Measurements from ENCODE around the gene MS4A4A.
"Not testable (repeated sequence)": the region's sequence is repeated elsewhere in the genome, so short reads cannot be mapped to it uniquely, and the experiment has no call there.

Gene MS4A4A

DNA sequence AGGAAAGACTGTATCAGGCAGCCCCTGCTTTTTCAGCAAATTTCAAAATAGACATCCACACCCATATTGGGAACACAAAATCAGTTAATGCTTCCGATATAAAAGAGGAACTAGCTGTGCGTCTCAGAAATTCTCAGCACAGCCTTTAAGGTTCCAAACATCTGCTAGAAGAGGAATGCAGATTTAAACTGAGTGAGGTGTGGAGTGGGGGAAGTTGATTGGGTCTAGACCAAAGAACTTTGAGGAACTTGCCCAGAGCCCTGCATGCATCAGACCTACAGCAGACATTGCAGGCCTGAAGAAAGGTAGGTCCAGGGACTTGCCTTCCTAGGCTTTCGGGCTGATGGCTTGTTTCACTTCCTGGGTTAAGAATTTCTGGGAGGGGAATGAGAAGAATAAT, at the start of gene MS4A4A:
TSS of gene MS4A4A (plus strand) at position 255 of the 400 bp plus-strand sequence. CDS start at position 265, 10 bp downstream.
- DNase-seq (ENCODE audit: low read depth): no peak

- no peak for DNase-seq (ENCODE audit: low read depth)
These were observed 49.8 kb upstream of the MS4A4A start for GRCh38 chr11:60230681-60231080.

DNA sequence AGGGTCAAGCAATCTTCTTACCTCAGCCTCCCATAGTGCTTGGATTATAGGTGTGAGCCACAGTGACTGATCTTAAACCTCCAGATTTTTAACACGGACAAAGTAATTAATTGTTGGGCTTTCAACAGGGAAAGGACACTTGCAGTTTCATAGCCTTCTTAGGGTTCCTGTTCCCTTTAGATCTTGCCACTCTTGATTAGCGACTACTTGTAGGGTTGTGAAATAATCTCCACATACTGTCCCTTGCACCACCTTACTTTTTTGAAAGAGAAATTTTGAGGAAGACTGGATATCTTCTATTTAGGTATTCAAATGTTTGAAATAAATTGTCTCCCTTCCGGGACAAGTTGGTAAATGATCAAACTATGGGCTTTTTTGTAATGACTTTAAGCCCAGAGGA, 45.1 kb upstream of the MS4A4A start:
- no peak for DNase-seq (ENCODE audit: low read depth)

DNA sequence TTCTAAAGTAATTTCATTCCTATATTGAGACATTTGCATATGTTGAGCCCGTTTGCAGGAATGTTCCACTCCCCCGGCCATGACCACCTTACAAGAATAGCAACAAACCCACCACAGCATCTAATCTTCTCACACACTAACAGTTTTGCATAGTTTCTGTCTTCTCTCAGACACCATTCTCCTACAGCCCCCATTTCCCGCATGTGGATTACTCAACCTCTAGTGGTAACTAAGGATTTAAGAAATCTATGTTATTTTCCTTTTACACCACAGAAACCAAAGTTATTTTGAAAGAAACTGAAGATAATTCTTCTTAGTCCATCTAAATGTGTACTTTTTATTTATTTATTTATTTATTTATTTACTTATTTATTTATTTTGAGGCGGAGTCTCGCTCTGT, 39.8 kb upstream of the MS4A4A start:
- no peak for DNase-seq (ENCODE audit: low read depth)

DNA sequence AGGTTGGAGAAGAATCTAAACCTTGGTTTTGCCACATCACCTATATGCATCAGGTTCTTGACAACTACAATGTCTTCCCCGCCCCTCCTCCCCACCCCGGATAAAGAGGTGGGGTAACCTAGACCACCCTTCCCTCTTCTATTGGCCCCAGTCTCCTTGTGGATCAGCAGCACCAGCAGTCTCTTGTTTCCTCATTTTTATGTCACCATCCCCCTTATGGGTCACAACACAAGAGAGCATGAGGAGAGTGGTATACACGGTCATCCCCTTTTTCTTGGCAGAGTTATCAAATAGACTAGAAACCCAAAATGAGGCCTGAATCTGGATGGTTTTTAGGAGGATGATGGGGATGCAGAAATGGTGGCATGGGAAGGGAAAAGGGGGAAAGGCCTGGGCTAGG, 38.7 kb upstream of the MS4A4A start:
- DNase-seq (ENCODE audit: low read depth): no peak

DNA sequence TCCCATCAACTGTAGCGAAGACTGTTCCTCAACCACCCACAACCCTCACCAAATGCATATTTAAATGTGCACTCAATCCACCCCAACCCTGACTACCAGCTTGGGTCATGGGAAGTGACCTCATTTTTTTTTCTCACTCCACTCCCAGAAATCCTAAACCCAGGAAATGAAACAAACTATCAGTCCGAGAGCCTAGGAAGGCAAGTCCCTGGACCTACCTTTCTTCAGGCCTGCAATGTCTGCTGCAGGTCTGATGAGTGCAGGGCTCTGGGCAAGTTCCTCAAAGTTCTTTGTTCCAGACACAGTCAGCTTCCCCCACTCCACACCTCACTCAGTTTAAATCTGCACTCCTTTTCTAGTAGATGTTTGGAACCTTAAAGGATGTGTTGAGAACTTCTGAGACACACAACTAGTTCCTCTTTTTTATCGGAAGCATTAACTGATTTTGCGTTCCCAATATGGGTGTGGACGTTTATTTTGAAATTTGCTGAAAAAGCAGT, 37.7 kb upstream of the MS4A4A start, which contains the start of gene MS4A4E:
TSS of gene MS4A4E (minus strand) at position 398 of the 500 bp plus-strand sequence. CDS start 13,082 bp downstream, outside the sequence.
- DNase-seq (ENCODE audit: low read depth): no peak

DNA sequence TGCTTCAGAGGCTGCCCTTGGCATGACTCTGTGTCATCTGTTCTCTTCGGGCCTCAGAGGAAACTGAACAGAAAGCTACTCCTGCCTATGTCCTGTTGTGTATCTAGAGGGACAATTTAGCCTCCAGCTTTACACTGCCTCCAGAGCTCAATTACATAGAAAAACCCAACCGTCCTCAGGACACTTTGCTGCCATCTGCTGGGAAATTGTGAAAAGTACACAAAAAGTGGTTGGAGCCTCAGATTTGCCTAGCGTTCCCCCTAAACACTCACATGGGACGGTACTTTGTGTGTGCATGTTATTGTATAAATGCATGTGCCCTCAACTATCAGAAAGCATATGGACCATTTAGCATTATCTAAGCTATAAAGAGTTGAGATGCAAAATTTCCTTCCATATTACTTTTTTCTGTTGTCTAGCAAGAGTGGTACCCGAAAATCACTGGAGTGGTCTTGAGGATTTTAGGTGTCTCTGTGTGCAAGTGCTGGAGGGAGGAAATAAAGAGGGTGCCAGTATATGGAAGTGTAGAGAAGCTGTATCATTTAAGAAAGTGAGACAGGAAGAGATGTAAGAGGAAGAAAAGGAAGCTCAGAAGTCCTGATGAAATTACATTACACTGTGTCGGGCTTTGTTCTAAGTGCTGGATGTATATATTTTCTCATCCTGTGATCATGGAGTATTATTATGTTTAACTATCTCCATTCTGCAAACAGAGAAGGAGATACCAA, 28.8 kb upstream of the MS4A4A start:
- DNase-seq (ENCODE audit: low read depth): no peak

- no peak for DNase-seq (ENCODE audit: low read depth)
These were observed 28.0 kb upstream of the MS4A4A start for GRCh38 chr11:60252213-60253108.

GRCh38 chr11:60257956-60258722, 22.3 kb upstream of the MS4A4A start:
- DNase-seq (ENCODE audit: low read depth): no peak

DNA sequence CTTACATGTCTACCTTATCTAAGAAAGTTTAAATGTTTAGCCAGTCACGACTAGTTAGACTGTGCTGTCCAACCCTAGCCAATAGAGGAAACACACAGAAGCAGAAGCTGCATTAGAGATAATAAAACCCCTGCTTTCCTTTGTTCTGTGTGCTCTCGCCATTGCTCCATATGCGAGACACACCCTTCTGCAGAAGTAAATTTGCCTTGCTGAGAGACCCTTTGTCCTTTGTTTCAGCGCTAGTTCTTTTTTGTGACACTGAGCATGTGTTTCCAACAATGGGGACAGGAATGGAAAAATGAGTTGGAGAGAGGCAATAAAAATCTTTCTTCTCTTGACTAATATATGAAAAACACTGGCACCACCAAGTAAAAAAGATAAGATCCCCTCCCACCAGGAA, 19.5 kb upstream of the MS4A4A start:
- DNase-seq (ENCODE audit: low read depth): no peak

GRCh38 chr11:60263402-60263801, 17.1 kb upstream of the MS4A4A start:
- no peak for DNase-seq (ENCODE audit: low read depth)

- DNase-seq (ENCODE audit: low read depth): no peak
These were observed 15.8 kb upstream of the MS4A4A start for GRCh38 chr11:60264644-60265043.

GRCh38 chr11:60265373-60266214, 14.9 kb upstream of the MS4A4A start:
- DNase-seq (ENCODE audit: low read depth): no peak

GRCh38 chr11:60274416-60274815, 6.0 kb upstream of the MS4A4A start:
- DNase-seq (ENCODE audit: low read depth): no peak

DNA sequence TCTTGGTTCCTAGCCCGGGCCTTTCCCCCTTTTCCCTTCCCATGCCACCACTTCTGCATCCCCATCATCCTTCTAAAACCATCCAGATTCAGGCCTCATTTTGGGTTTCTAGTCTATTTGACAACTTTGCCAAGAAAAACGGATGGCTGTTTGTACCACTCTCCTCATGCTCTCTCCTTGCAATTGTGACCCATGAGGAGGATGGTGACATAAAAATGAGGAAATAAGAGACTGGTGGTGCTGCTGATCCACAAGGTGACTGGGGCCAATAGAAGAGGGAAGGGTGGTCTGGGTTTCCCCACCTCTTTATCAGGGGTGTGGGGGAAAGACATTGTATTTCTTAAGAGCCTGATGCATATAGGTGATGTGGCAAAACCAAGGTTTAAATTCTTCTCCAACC, 1.0 kb downstream of the MS4A4A start:
- DNase-seq (ENCODE audit: low read depth): no peak

- no peak for DNase-seq (ENCODE audit: low read depth)
These were observed 1.8 kb downstream of the MS4A4A start for GRCh38 chr11:60282286-60282685.

DNA sequence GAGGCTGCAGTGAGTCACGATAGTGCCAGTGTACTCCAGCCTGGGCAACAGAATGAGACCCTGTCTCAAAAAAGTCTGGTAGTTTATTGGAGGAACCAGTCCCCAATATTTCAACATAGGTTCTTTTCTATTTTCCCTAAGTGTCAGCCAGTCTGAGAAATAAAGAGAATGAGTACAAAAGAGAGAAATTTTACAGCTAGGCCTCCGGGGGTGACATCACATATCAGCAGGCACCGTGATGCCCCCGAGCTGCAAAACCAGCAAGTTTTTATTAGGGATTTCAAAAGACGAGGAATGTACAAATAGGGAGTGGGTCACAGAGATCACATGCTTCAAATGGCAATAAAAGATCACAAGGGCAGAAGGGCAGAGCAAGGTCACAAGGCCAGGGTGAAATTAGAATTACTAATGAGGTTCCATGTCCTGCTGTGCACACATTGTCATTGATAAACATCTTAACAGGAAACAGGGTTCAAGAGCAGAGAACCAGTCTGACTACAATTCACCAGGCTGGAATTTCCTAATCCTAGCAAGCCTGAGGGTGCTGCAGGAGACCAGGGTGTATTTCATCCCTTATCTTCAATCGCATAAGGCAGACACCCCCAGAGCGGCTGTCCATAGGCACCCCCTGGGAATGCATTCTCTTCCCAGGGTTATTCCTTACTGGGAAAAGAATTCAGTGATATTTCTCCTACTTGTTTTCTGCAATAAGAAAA, 5.1 kb downstream of the MS4A4A start:
- DNase-seq (ENCODE audit: low read depth): not testable (repeated sequence)

DNA sequence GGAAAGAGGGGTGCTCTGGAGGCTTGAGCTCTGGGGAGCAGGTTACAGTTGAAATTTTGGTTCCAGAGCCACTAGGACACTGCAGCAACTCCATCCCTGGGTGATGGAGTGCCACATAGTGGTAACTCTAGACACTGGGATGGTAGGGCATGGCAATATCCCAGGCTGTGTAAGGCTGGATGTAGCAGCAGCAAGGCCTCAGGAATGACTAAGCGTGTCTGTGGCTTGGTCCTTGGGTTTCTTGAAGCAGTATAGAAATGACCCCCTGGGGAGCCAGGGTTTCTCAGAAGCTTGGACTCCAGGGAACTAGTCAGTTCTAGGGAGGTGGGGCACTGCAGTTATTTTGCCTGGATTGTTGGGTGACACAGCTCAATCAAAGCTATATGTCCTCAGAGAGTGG, 8.1 kb downstream of the MS4A4A start:
- DNase-seq (ENCODE audit: low read depth): no peak

DNA sequence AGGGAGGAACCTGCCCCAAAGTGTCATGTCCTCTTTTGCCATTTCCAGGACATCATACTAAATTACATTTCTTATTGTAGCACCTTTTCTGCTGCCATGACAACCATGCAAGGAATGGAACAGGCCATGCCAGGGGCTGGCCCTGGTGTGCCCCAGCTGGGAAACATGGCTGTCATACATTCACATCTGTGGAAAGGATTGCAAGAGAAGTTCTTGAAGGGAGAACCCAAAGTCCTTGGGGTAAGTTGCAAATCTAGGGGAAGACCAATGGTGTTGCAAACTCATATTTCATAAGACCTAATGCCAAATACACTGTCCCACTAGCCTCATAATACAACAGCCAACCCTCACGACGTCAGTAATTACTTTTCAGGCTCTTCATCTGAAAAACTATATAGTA, 11.7 kb downstream of the MS4A4A start:
- DNase-seq (ENCODE audit: low read depth): no peak

GRCh38 chr11:60301178-60301577, 20.7 kb downstream of the MS4A4A start:
- no peak for DNase-seq (ENCODE audit: low read depth)

GRCh38 chr11:60301884-60302283, 21.4 kb downstream of the MS4A4A start:
- not testable (repeated sequence) for DNase-seq (ENCODE audit: low read depth)

All from stimulated activated CD8-positive, alpha-beta memory T cell treated with anti-CD3 and anti-CD28 coated beads, Interleukin-15, amount 100 ng/mL, for 1 hour (primary cell).